Osteoblast (primary cell): ENCODE measurements around the gene CLDN7. TPM values are rescaled to one million over a fixed set of nuclear protein-coding genes. Genes with fewer than 3 reads are reported as not detected.

Experiments
- DNase-seq: peaks from one replicate; pipeline ENCODE4 v3.0.0; 2011; ENCODE audit warnings: low spot score, mixed read lengths; ENCODE audit not compliant: insufficient read length; ENCODE audit errors: missing footprints
- H2AFZ ChIP-seq: 2 replicates; pipeline ENCODE4 v1.6.0; 2011; ENCODE audit warnings: mild to moderate bottlenecking, low read length
- H3K27ac ChIP-seq: 2 replicates; pipeline ENCODE4 v1.5.1; 2011; ENCODE audit warnings: mild to moderate bottlenecking, low read depth, low read length, moderate library complexity
- H3K27me3 ChIP-seq: 2 replicates; pipeline ENCODE4 v1.6.0; 2012; ENCODE audit warnings: mild to moderate bottlenecking, control low read depth, inconsistent platforms, low read length, moderate library complexity; ENCODE audit not compliant: insufficient read depth
- H3K36me3 ChIP-seq: 2 replicates; pipeline ENCODE4 v1.5.1; 2011; ENCODE audit warnings: mild to moderate bottlenecking, low read length, control low read depth, moderate library complexity; ENCODE audit not compliant: insufficient read depth
- H3K4me1 ChIP-seq: 2 replicates; pipeline ENCODE4 v1.5.1; 2011; ENCODE audit warnings: mild to moderate bottlenecking, low read length, control low read depth, moderate library complexity; ENCODE audit not compliant: insufficient read depth
- H3K4me2 ChIP-seq: 2 replicates; pipeline ENCODE4 v1.6.0; 2011; ENCODE audit warnings: mild to moderate bottlenecking, low read length; ENCODE audit not compliant: insufficient read depth
- H3K4me3 ChIP-seq: fragments of 200-600 bp; sonication (generic); 3 replicates; pipeline ENCODE4 v1.5.1; 2012; ENCODE audit warnings: mild to moderate bottlenecking, low read length, inconsistent platforms; ENCODE audit not compliant: insufficient read depth
- H3K79me2 ChIP-seq: 2 replicates; pipeline ENCODE4 v1.6.0; 2012; ENCODE audit warnings: mild to moderate bottlenecking, low read length, control low read depth, inconsistent platforms; ENCODE audit not compliant: insufficient read depth
- H3K9me3 ChIP-seq: 2 replicates; pipeline ENCODE4 v1.5.1; 2011; ENCODE audit warnings: low read depth, low read length, control low read depth
- H4K20me1 ChIP-seq: 2 replicates; pipeline ENCODE4 v1.6.0; 2012; ENCODE audit warnings: mild to moderate bottlenecking, low read length, control low read depth; ENCODE audit not compliant: insufficient read depth
- total RNA-seq: library from RNA; depleted of rRNA; stranded (reverse); fragments of >200 nt; gene quantifications from 2 replicates; pipeline ENCODE4 v1.2.3, GENCODE V29; 2012
- TF ChIP-seq, protein P1 (sequence below): IDR thresholded peaks from 2 replicates; pipeline ENCODE4 v1.5.1; 2011; ENCODE audit warnings: mild to moderate bottlenecking, low read depth, low read length, moderate library complexity; ENCODE audit errors: extremely low read depth

Gene CLDN7
- total RNA-seq, 1 donor, result 0.36 TPM

DNA sequence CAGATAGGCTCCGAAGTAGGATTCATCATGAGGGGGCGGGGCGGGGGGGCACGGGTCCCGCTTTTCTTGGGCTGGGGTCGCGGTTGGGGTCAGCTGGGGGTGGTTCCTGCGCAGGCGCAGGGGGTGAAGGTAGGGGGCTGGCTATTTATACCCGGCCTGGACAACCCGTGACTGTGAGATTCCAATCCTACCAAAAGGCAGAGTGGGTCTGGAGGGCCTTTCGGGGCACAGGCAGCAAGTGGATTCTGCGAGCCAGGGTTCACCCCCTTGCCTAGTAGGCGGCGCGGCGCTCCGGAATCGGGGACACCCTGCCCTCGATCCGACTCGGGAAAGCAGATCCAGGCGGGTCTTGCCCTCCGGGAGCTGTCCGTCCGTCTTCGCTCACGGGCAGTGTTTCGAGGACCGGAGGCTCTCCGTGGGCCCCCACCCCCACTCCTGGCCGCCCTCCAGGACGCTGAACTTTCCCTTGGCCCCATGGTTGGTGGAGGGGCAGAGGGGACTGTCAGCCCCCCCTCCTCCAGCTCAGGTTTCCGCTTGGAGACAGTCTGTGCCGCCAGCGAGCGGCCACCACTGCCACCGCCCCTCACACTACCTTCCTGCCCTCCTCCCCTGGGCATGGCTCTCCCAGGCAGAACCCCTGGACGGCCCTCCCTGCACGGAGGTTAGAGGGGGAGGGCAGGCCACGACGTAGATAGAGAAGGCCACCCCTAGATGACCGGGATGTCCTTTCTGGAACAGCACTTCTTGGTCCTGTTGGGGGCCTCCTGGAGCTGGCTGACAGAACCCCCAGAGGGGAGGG lies 19.9 kb upstream of the CLDN7 start:
- TF ChIP-seq, protein P1, sequence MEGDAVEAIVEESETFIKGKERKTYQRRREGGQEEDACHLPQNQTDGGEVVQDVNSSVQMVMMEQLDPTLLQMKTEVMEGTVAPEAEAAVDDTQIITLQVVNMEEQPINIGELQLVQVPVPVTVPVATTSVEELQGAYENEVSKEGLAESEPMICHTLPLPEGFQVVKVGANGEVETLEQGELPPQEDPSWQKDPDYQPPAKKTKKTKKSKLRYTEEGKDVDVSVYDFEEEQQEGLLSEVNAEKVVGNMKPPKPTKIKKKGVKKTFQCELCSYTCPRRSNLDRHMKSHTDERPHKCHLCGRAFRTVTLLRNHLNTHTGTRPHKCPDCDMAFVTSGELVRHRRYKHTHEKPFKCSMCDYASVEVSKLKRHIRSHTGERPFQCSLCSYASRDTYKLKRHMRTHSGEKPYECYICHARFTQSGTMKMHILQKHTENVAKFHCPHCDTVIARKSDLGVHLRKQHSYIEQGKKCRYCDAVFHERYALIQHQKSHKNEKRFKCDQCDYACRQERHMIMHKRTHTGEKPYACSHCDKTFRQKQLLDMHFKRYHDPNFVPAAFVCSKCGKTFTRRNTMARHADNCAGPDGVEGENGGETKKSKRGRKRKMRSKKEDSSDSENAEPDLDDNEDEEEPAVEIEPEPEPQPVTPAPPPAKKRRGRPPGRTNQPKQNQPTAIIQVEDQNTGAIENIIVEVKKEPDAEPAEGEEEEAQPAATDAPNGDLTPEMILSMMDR, result no peak
- Histone ChIP-seq H3K4me3 (peak overlapping the region; percentile 65), H2AFZ (no peak overlapping the region), H3K27me3 (peaks cover 37% of the 10 kb centered on the region), H3K79me2 (no peaks in the 10 kb centered on the region), H3K9me3 (no peaks in the 10 kb centered on the region), H3K4me1 (peaks cover 9% of the 10 kb centered on the region), H3K27ac (no peak overlapping the region), H3K4me2 (peak overlapping the region; percentile 85), H4K20me1 (no peaks in the 10 kb centered on the region), H3K36me3 (no peaks in the 10 kb centered on the region)
- DNase-seq, result peak; percentile 72

- peaks cover 37% of the 10 kb centered on the region for H3K27me3 ChIP-seq
- H3K36me3 ChIP-seq, result no peaks in the 10 kb centered on the region
- H3K79me2 ChIP-seq, result no peaks in the 10 kb centered on the region
- TF ChIP-seq, protein P1, result no peak
- H2AFZ ChIP-seq, result peak within 1 kb of the TSS; percentile 53
- H3K4me2 ChIP-seq, result peak within 1 kb of the TSS; percentile 85
- H3K9me3 ChIP-seq, result no peaks in the 10 kb centered on the region
- H3K27ac ChIP-seq, result peak within 1 kb of the TSS; percentile 67
- peaks cover 9% of the 10 kb centered on the region for H3K4me1 ChIP-seq
- peak; percentile 99 for DNase-seq
- H3K4me3 ChIP-seq, result peak within 1 kb of the TSS; percentile 65
- no peaks in the 10 kb centered on the region for H4K20me1 ChIP-seq
Measured at GRCh38 chr17:7281074-7281952, 19.0 kb upstream of the CLDN7 start, which contains the start of gene SLC2A4. Gene SLC2A4, plus strand, starts transcription at chr17:7281718. Its CDS starts 217 bp downstream, at chr17:7281935.

- H3K4me1 ChIP-seq, result peaks cover 9% of the 10 kb centered on the region
- peak overlapping the region; percentile 67 for H3K27ac ChIP-seq
- TF ChIP-seq, protein P1, result peak; percentile 91
- H3K4me3 ChIP-seq, result peak overlapping the region; percentile 65
- no peaks in the 10 kb centered on the region for H3K36me3 ChIP-seq
- peak; percentile 98 for DNase-seq
- H3K79me2 ChIP-seq, result no peaks in the 10 kb centered on the region
- no peaks in the 10 kb centered on the region for H3K9me3 ChIP-seq
- peak overlapping the region; percentile 85 for H3K4me2 ChIP-seq
- peak overlapping the region; percentile 53 for H2AFZ ChIP-seq
- H3K27me3 ChIP-seq, result peaks cover 37% of the 10 kb centered on the region
- no peaks in the 10 kb centered on the region for H4K20me1 ChIP-seq
Measured at GRCh38 chr17:7280519-7281073, 18.3 kb upstream of the CLDN7 start.
